CD14-positive monocyte (primary cell): ENCODE results near the gene MYBPHL. TPM values are rescaled to one million over a fixed set of nuclear protein-coding genes. Genes with fewer than 3 reads are reported as not detected.

Experiments
- DNase-seq, 3 donors: peaks; one replicate each; pipeline ENCODE4 v3.0.0-alpha.2; 2011 to 2022
- H2AFZ ChIP-seq: 2 replicates; pipeline ENCODE4 v1.6.0; 2012; ENCODE audit warnings: mild to moderate bottlenecking, low read depth, low read length, inconsistent platforms; ENCODE audit not compliant: insufficient read depth, poor library complexity, severe bottlenecking
- H3K27ac ChIP-seq, 2 donors: 1 replicate in 1 of 2; 2 replicates in 1 of 2; pipeline ENCODE4 v1.5.1; 2012 to 2013; ENCODE audit warnings: low read length in 2 of 2, control low read depth in 1 of 2, inconsistent platforms in 1 of 2, low read depth in 1 of 2, mild to moderate bottlenecking in 1 of 2
- H3K27me3 ChIP-seq, 2 donors: one replicate each; pipeline versions ENCODE4 v1.6.0 to v1.6.1; 2011 to 2013; ENCODE audit warnings: low read length in 2 of 2; ENCODE audit not compliant: control insufficient read depth in 2 of 2, insufficient read depth in 2 of 2
- H3K36me3 ChIP-seq, 2 donors: replicated peaks in 1 of 2; 1 replicate in 1 of 2; 2 replicates in 1 of 2; pipeline versions ENCODE4 v1.5.1 to v1.6.1; 2012 to 2013; ENCODE audit warnings: low read length in 2 of 2, control low read depth in 1 of 2, inconsistent platforms in 1 of 2, mild to moderate bottlenecking in 1 of 2; ENCODE audit not compliant: insufficient read depth in 2 of 2, control insufficient read depth in 1 of 2
- H3K4me1 ChIP-seq, 2 donors: 1 replicate in 1 of 2; 2 replicates in 1 of 2; pipeline versions ENCODE4 v1.5.1 to v1.6.1; 2012 to 2013; ENCODE audit warnings: low read length in 2 of 2, control low read depth in 1 of 2, inconsistent platforms in 1 of 2, mild to moderate bottlenecking in 1 of 2, moderate library complexity in 1 of 2; ENCODE audit not compliant: insufficient read depth in 2 of 2, control insufficient read depth in 1 of 2
- H3K4me2 ChIP-seq: replicated peaks from 2 replicates; pipeline ENCODE3; 2012; ENCODE audit warnings: low read length, moderate library complexity, mild to moderate bottlenecking; ENCODE audit not compliant: poor library complexity, severe bottlenecking; ENCODE audit errors: extremely low read depth
- H3K4me3 ChIP-seq, 3 experiments: fragments of 200-600 bp in 1 of 3; sonication (generic) in 1 of 3; replicated peaks in 1 of 3; 1 replicate in 2 of 3; 2 replicates in 1 of 3; pipeline ENCODE4 v1.5.1; 2011 to 2013; ENCODE audit warnings: low read length in 3 of 3, mild to moderate bottlenecking in 3 of 3, control low read depth in 2 of 3, low read depth in 2 of 3, inconsistent platforms in 1 of 3, moderate library complexity in 1 of 3
- H3K79me2 ChIP-seq: 2 replicates; pipeline ENCODE4 v1.6.0; 2012; ENCODE audit warnings: mild to moderate bottlenecking, control low read depth, inconsistent platforms, low read length, moderate library complexity; ENCODE audit not compliant: insufficient read depth
- H3K9ac ChIP-seq: 2 replicates; pipeline ENCODE4 v1.6.0; 2017; ENCODE audit warnings: low read length, mild to moderate bottlenecking; ENCODE audit not compliant: insufficient read depth, poor library complexity, severe bottlenecking
- H3K9me3 ChIP-seq, 2 donors: replicated peaks in 1 of 2; 1 replicate in 1 of 2; 2 replicates in 1 of 2; pipeline versions ENCODE4 v1.5.1 to v1.6.1; 2012 to 2013; ENCODE audit warnings: low read length in 2 of 2, control low read depth in 1 of 2; ENCODE audit not compliant: control insufficient read depth in 1 of 2, insufficient read depth in 1 of 2
- H4K20me1 ChIP-seq: 2 replicates; pipeline ENCODE4 v1.6.0; 2012; ENCODE audit warnings: mild to moderate bottlenecking, low read length, control low read depth, moderate library complexity; ENCODE audit not compliant: insufficient read depth
- H3K27ac Mint-ChIP-seq, 7 donors: one replicate each; pipeline ENCODE4 v1.8.0; 2020; ENCODE audit warnings: mild to moderate bottlenecking in 7 of 7, mixed read lengths in 7 of 7, moderate library complexity in 6 of 7, inconsistent platforms in 2 of 7
- H3K27me3 Mint-ChIP-seq, 3 donors: one replicate each; pipeline ENCODE4 v1.8.0; 2021 to 2022; ENCODE audit warnings: low read depth in 3 of 3, mild to moderate bottlenecking in 3 of 3, mixed read lengths in 3 of 3, moderate library complexity in 3 of 3, inconsistent platforms in 1 of 3
- H3K36me3 Mint-ChIP-seq, 2 donors: one replicate each; pipeline ENCODE4 v1.8.0; 2020; ENCODE audit warnings: mixed read lengths in 2 of 2, inconsistent platforms in 1 of 2, mild to moderate bottlenecking in 1 of 2
- H3K4me1 Mint-ChIP-seq: one replicate; pipeline ENCODE4 v1.8.0; 2020; ENCODE audit warnings: mild to moderate bottlenecking, mixed read lengths
- H3K4me3 Mint-ChIP-seq, 2 donors: one replicate each; pipeline ENCODE4 v1.8.0; 2020; ENCODE audit warnings: mild to moderate bottlenecking in 2 of 2, mixed read lengths in 2 of 2, moderate library complexity in 1 of 2
- H3K9me3 Mint-ChIP-seq, 7 donors: one replicate each; pipeline ENCODE4 v1.8.0; 2020 to 2022; ENCODE audit warnings: mixed read lengths in 7 of 7, mild to moderate bottlenecking in 6 of 7, moderate library complexity in 6 of 7, inconsistent platforms in 2 of 7
- CTCF ChIP-seq: fragments of 200-600 bp; IDR thresholded peaks from one replicate; pipeline ENCODE4 v1.8.0; 2022; ENCODE audit warnings: antibody characterized with exemption, mild to moderate bottlenecking
- WGBS: methylation state at CpG from one replicate; pipeline ENCODE4 v1.1.5; 2013; ENCODE audit warnings: missing lambda C conversion rate; ENCODE audit not compliant: insufficient coverage; 5-methylcytosine and 5-hydroxymethylcytosine counted together
- intact Hi-C, 2 donors: fragments of 100-400 bp; cut with micrococcal nuclease; formaldehyde crosslinking; loops; one replicate each; pipeline versions ENCODE4 v1.15.0 to v1.15.1; 2023
- polyA plus RNA-seq, 3 donors: library from polyadenylated mRNA; depleted of rRNA in 1 of 3; unstranded in 2 of 3; stranded (reverse) in 1 of 3; fragments of 300-500 nt in 2 of 3; fragments of >200 nt in 1 of 3; fragmentation: Illumina TruSeq in 2 of 3; gene quantifications; 1 replicate in 2 of 3; 2 replicates in 1 of 3; pipeline ENCODE4 v1.2.3, GENCODE V29; 2012 to 2021

Gene MYBPHL
- polyA plus RNA-seq, 3 donors, result 0.13 TPM; not detected in 2

GRCh38 chr1:109255678-109256077, 51.1 kb downstream of the MYBPHL start:
- Histone ChIP-seq H3K9ac (no peak overlapping the region), H3K9me3 (no peaks in the 10 kb centered on the region), H3K4me3 (no peak overlapping the region), H4K20me1 (no peaks in the 10 kb centered on the region), H3K4me2 (no peak overlapping the region), H3K36me3 (no peaks in the 10 kb centered on the region), H3K27ac (no peak overlapping the region), H3K79me2 (no peaks in the 10 kb centered on the region), H3K27me3 (peaks cover 0 to 15% of the 10 kb centered on the region in 2 donors), H3K4me1 (no peaks in the 10 kb centered on the region), H2AFZ (no peak overlapping the region)
- Mint-ChIP-seq H3K27ac (no peak overlapping the region), H3K4me1 (peaks cover 1% of the 10 kb centered on the region), H3K9me3 (peaks cover 0 to 11% (median 0%) of the 10 kb centered on the region in 7 donors), H3K4me3 (no peak overlapping the region), H3K27me3 (peaks cover 13 to 33% (median 13%) of the 10 kb centered on the region in 3 donors), H3K36me3 (no peaks in the 10 kb centered on the region)
- no CpG with 5 or more reads among the region's 5 CpGs for WGBS
- DNase-seq, result no peak
- TF ChIP-seq CTCF, result no peak
- intact Hi-C loops, result no loop called here

GRCh38 chr1:109255097-109255651, 51.6 kb downstream of the MYBPHL start:
- WGBS, result 90% methylated on average over 14 of the region's 15 CpGs
- H3K4me1 Mint-ChIP-seq, result peaks cover 1% of the 10 kb centered on the region
- peak overlapping the region in 1 of 7 donors; percentile 72 for H3K27ac Mint-ChIP-seq
- no peak overlapping the region for H3K4me3 Mint-ChIP-seq
- intact Hi-C loops, result no loop called here
- peaks cover 2 to 3% of the 10 kb centered on the region in 2 donors for H3K4me1 ChIP-seq
- H2AFZ ChIP-seq, result no peak overlapping the region
- DNase-seq, result no peak
- no peak overlapping the region for H3K27ac ChIP-seq
- H3K9ac ChIP-seq, result no peak overlapping the region
- peaks cover 2 to 20% of the 10 kb centered on the region in 2 donors for H3K27me3 ChIP-seq
- peaks cover 18 to 38% (median 18%) of the 10 kb centered on the region in 3 donors for H3K27me3 Mint-ChIP-seq
- no peak for TF ChIP-seq CTCF
- no peaks in the 10 kb centered on the region for H3K9me3 ChIP-seq
- H3K4me2 ChIP-seq, result no peak overlapping the region
- no peaks in the 10 kb centered on the region for H3K36me3 Mint-ChIP-seq
- H3K79me2 ChIP-seq, result no peaks in the 10 kb centered on the region
- H3K36me3 ChIP-seq, result no peaks in the 10 kb centered on the region
- H4K20me1 ChIP-seq, result no peaks in the 10 kb centered on the region
- H3K9me3 Mint-ChIP-seq, result peaks cover 0 to 11% (median 0%) of the 10 kb centered on the region in 7 donors
- H3K4me3 ChIP-seq, result no peak overlapping the region
